WTC11 (cell line): ENCODE data around the gene SIGLEC10.

Experiments used
- ELF4 ChIP-seq: sonication (generic); formaldehyde crosslinking; IDR thresholded peaks from 2 replicates; pipeline ENCODE4 v1.8.1; 2022; ENCODE audit warnings: low read depth, mild to moderate bottlenecking, moderate library complexity, missing genetic modification reagents
- ESRRA ChIP-seq: sonication (generic); formaldehyde crosslinking; IDR thresholded peaks from 2 replicates; pipeline ENCODE4 v1.8.1; 2022; ENCODE audit warnings: mild to moderate bottlenecking, missing genetic modification reagents, borderline replicate concordance
- JUN ChIP-seq: sonication (generic); formaldehyde crosslinking; IDR thresholded peaks from 2 replicates; pipeline ENCODE4 v1.8.0; 2023; ENCODE audit warnings: mild to moderate bottlenecking, missing genetic modification reagents
- MAX ChIP-seq: sonication (generic); formaldehyde crosslinking; IDR thresholded peaks from 2 replicates; pipeline ENCODE4 v1.8.0; 2022; ENCODE audit warnings: mild to moderate bottlenecking, missing genetic modification reagents
- RORB ChIP-seq: fragments of 250-450 bp; sonication (Bioruptor Pico); IDR thresholded peaks from 2 replicates; pipeline ENCODE4 v1.9.0; 2021; ENCODE audit warnings: mild to moderate bottlenecking
- TEAD4 ChIP-seq: sonication (generic); formaldehyde crosslinking; IDR thresholded peaks from 2 replicates; pipeline ENCODE4 v1.8.0; 2022; ENCODE audit warnings: mild to moderate bottlenecking, missing genetic modification reagents
- USF2 ChIP-seq: sonication (generic); formaldehyde crosslinking; IDR thresholded peaks from 2 replicates; pipeline ENCODE4 v1.8.1; 2023; ENCODE audit warnings: mild to moderate bottlenecking, missing genetic modification reagents, moderate library complexity
- TF ChIP-seq, protein P1 (sequence below): fragments of 200-600 bp; IDR thresholded peaks from 2 replicates; pipeline ENCODE4 v1.8.0; 2022; ENCODE audit warnings: antibody characterized with exemption

GRCh38 chr19:51450730-51451307 lies 33.4 kb upstream of the SIGLEC10 start:
- TF ChIP-seq, protein P1, sequence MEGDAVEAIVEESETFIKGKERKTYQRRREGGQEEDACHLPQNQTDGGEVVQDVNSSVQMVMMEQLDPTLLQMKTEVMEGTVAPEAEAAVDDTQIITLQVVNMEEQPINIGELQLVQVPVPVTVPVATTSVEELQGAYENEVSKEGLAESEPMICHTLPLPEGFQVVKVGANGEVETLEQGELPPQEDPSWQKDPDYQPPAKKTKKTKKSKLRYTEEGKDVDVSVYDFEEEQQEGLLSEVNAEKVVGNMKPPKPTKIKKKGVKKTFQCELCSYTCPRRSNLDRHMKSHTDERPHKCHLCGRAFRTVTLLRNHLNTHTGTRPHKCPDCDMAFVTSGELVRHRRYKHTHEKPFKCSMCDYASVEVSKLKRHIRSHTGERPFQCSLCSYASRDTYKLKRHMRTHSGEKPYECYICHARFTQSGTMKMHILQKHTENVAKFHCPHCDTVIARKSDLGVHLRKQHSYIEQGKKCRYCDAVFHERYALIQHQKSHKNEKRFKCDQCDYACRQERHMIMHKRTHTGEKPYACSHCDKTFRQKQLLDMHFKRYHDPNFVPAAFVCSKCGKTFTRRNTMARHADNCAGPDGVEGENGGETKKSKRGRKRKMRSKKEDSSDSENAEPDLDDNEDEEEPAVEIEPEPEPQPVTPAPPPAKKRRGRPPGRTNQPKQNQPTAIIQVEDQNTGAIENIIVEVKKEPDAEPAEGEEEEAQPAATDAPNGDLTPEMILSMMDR, result no peak
- TF ChIP-seq RORB (CRISPR knock-in tag) (no peak), ELF4 (CRISPR knock-in tag) (no peak), JUN (CRISPR knock-in tag) (no peak), TEAD4 (CRISPR knock-in tag) (no peak), USF2 (CRISPR knock-in tag) (no peak), ESRRA (CRISPR knock-in tag) (no peak), MAX (CRISPR knock-in tag) (no peak)
